BJ (cell line): ENCODE results near the gene MARCHF2. TPM values are rescaled to one million over a fixed set of nuclear protein-coding genes. Genes with fewer than 3 reads are reported as not detected.
"Not testable (repeated sequence)": the region's sequence is repeated elsewhere in the genome, so short reads cannot be mapped to it uniquely, and the experiment has no call there.

Experiments used
- CTCF ChIA-PET: fragments of 350-600 bp; formaldehyde crosslinking; extraction: SDS; loops from one replicate; lab custom pipeline; 2021; ENCODE audit warnings: antibody characterized with exemption, inconsistent platforms; lab: Yijun Ruan, JAX
- POLR2A ChIA-PET: fragments of 300-600 bp; sonication (Branson Sonifier 250); formaldehyde crosslinking; extraction: SDS; loops from one replicate; lab custom pipeline; 2021; ENCODE audit warnings: antibody characterized with exemption; lab: Charles Lee
- DNase-seq: peaks from one replicate; pipeline ENCODE4 v3.0.0-alpha.2; 2011; ENCODE audit warnings: low read depth
- H3K27me3 ChIP-seq: 2 replicates; pipeline ENCODE4 v1.6.0; 2011; ENCODE audit warnings: low read length; ENCODE audit not compliant: control insufficient read depth, insufficient read depth
- H3K36me3 ChIP-seq: 2 replicates; pipeline ENCODE4 v1.5.1; 2011; ENCODE audit warnings: low read length; ENCODE audit not compliant: control insufficient read depth, insufficient read depth
- H3K4me3 ChIP-seq: 2 replicates; pipeline ENCODE4 v1.5.1; 2011; ENCODE audit warnings: low read depth, mild to moderate bottlenecking, control low read depth, low read length
- polyA plus RNA-seq: library from polyadenylated mRNA; depleted of rRNA; stranded (reverse); fragments of >200 nt; gene quantifications from 2 replicates; pipeline ENCODE4 v1.2.3, GENCODE V29; 2011
- TF ChIP-seq, protein P1 (sequence below): IDR thresholded peaks from 2 replicates; pipeline ENCODE4 v1.5.1; 2011; ENCODE audit warnings: low read depth, mild to moderate bottlenecking, control low read depth, inconsistent platforms, low read length, moderate library complexity; ENCODE audit not compliant: insufficient read depth

Gene MARCHF2
- polyA plus RNA-seq, 1 experiment = 39.3 TPM

DNA sequence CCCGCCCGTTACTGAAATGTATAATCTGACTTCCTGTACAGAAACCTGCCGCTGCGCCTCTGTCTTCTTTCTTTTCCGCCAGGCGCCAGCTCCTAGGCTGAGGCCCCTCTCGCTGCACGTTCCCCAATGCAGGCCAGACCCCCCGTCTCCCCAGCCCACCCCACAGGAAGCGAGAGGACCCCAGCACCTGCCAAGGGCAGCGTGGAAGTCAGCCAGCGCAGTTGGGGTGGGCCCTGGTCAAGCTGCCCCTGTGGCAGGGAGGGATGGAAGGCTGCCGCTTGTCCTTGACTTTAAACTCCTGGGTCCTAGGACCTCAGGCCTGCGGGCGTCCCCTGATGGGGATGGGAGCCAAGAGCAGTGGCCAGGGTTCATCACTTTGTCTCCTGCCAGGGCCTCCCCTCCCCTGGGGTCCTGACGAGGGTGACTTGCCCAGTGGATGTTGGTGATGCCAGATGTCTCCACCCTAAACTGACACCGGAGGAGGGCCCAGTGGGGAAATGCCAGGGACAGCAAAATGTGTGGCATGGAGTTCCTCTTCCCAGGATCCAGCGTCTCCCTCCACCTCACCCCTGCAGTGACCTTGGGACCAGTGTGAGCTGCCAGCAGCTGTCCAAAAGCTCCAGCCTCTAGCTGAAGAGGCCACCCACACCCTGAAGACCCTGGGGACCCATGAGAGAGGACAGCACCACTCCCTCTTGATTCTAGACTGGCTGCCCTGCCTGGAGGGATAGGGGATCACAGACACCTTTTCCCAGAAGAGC is 8.5 kb upstream of the MARCHF2 start:
- DNase-seq = no peak
- H3K36me3 ChIP-seq = peaks cover 20% of the 10 kb centered on the region
- CTCF ChIA-PET = interaction anchor here (0.5 to 1.1 kb wide), 2 partner anchors 52 to 250 kb away, joined by 4 to 8 read pairs; no protein-coding TSS in a partner anchor
- TF ChIP-seq, protein P1, sequence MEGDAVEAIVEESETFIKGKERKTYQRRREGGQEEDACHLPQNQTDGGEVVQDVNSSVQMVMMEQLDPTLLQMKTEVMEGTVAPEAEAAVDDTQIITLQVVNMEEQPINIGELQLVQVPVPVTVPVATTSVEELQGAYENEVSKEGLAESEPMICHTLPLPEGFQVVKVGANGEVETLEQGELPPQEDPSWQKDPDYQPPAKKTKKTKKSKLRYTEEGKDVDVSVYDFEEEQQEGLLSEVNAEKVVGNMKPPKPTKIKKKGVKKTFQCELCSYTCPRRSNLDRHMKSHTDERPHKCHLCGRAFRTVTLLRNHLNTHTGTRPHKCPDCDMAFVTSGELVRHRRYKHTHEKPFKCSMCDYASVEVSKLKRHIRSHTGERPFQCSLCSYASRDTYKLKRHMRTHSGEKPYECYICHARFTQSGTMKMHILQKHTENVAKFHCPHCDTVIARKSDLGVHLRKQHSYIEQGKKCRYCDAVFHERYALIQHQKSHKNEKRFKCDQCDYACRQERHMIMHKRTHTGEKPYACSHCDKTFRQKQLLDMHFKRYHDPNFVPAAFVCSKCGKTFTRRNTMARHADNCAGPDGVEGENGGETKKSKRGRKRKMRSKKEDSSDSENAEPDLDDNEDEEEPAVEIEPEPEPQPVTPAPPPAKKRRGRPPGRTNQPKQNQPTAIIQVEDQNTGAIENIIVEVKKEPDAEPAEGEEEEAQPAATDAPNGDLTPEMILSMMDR = no peak
- no peaks in the 10 kb centered on the region for H3K27me3 ChIP-seq
- no peak overlapping the region for H3K4me3 ChIP-seq
- POLR2A ChIA-PET = no interaction called here

DNA sequence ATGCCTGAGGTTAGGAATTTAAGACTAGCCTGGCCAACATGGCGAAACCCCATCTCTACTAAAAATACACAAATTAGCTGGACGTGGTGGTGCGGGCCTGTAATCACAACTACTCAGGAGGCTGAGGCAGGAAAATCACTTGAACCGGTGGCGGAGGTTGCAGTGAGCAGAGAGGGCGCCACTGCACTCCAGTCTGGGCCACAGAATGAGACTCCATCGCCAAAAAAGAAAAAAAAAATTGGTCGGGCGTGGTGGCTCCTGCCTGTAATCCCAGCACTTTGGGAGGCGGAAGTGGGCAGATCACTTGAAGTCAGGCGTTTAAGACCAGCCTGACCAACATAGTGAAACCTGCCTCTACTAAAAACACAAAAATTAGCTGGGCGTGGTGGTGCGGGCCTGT is 2.4 kb upstream of the MARCHF2 start:
- POLR2A ChIA-PET, H3K36me3 ChIP-seq, H3K4me3 ChIP-seq, H3K27me3 ChIP-seq, DNase-seq: not testable (repeated sequence)
- CTCF ChIA-PET = interaction anchor here (0.7 to 4.8 kb wide), 4 partner anchors 15 to 542 kb away, joined by 3 to 23 read pairs (median 8); no protein-coding TSS in a partner anchor

GRCh38 chr19:8413629-8413995 is 507 bp downstream of the MARCHF2 start:
- no peaks in the 10 kb centered on the region; the same call in 1 of the 2 replicates for H3K36me3 ChIP-seq
- DNase-seq = no peak
- TF ChIP-seq, protein P1 = no peak
- POLR2A ChIA-PET = interaction anchor here (0.9 kb wide), 1 partner anchor 68 kb away, joined by 5 read pairs; no protein-coding TSS in a partner anchor
- H3K27me3 ChIP-seq = no peaks in the 10 kb centered on the region
- peak overlapping the region; percentile 55 for H3K4me3 ChIP-seq
- CTCF ChIA-PET = interaction anchor here (0.7 to 3.4 kb wide), 14 partner anchors 9 to 165 kb away, joined by 3 to 22 read pairs (median 3); partner anchors contain the start of gene HNRNPM

DNA sequence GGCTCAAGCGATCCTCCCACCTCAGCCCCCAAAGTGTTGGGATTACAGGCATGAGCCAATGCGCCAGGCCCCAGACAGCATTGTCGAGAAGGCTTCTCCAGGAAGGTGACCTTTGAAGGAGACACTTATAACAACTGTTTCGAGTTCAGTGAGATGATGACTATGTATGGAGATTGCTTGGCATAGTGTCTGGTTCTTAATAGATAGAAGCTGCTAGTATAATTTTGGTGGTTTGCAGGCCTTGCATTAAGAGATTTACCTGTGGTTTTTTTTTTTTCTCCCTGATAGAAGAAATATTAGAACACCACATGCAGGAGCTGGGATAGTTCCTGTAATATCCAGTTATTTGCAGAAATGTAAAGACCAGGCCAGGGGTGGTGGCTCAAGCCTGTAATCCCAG is 3.7 kb downstream of the MARCHF2 start:
- CTCF ChIA-PET = interaction anchor here (2.0 kb wide), 1 partner anchor 63 kb away, joined by 6 read pairs; no protein-coding TSS in a partner anchor
- Histone ChIP-seq H3K4me3 (no peak overlapping the region), H3K27me3 (no peaks in the 10 kb centered on the region), H3K36me3 (no peaks in the 10 kb centered on the region; the same call in 1 of the 2 replicates)
- no peak for DNase-seq
- POLR2A ChIA-PET = no interaction called here
- TF ChIP-seq, protein P1 = no peak

DNA sequence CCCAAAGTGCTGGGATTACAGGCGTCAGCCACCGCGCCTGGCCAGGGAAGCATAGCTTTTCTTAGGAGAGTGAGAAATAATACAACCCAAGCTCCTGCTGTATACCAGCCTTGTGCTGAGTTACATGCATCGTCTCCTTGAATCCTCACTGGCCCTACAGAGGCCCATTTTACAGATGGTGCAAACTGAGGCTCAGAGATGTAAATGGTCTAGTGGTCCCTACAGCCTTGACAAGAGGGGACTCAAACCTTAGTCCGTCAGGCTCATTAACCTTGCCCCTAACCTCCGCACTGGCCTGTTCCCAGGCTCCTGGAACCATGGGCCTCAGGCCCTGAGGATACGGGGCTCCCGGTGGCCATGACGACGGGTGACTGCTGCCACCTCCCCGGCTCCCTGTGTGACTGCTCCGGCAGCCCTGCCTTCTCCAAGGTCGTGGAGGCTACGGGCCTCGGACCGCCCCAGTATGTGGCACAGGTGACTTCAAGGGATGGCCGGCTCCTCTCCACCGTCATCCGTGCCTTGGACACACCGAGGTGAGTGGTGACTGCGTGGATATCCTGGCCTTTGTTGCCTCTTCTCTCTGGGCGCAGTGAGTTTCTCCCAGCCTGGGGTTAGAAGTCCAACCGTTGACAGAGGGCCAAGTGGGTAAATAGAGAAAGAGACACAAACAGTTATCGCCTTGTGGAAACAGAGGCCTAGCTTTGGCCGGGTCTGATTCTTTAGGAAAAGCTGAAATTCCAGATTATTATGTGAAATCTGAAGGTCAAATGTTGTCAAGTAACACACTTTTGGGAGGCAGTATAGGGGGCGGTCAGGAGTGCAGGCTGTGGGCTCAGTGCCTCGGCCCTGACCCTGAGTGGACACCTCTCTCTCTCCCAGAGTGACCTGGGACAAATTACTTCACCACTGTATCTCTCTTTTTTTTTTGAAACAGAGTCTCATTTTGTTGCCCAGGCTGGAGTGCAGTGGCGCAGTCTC is 8.7 kb downstream of the MARCHF2 start:
- H3K36me3 ChIP-seq = no peaks in the 10 kb centered on the region
- H3K27me3 ChIP-seq = no peaks in the 10 kb centered on the region
- TF ChIP-seq, protein P1 = no peak
- no peak for DNase-seq
- ChIA-PET POLR2A (no interaction called here), CTCF (interaction anchor here (1.6 kb wide), 2 partner anchors 24 to 68 kb away, joined by 3 to 4 read pairs; no protein-coding TSS in a partner anchor)
- no peak overlapping the region for H3K4me3 ChIP-seq
